K562 (cell line): ENCODE measurements around the gene FAM32A. TPM values are rescaled to one million over a fixed set of nuclear protein-coding genes. Genes with fewer than 3 reads are reported as not detected.

Source experiments
- ATF1 ChIP-seq, 2 experiments: fragments of 450-650 bp in 1 of 2; IDR thresholded peaks; 2 replicates each; pipeline ENCODE4 v1.6.1; 2016; ENCODE audit warnings: missing compliant biosample characterization in 1 of 2, missing genetic modification characterization in 1 of 2
- FOXM1 ChIP-seq, 2 experiments: fragments of 450-650 bp in 1 of 2; sonication (generic) in 1 of 2; formaldehyde crosslinking in 1 of 2; IDR thresholded peaks; 2 replicates each; pipeline versions ENCODE4 v1.6.1 to v1.9.0; 2017 to 2022; ENCODE audit warnings: low read depth in 2 of 2, mild to moderate bottlenecking in 2 of 2, missing genetic modification reagents in 1 of 2, moderate library complexity in 1 of 2
- FOXO4 ChIP-seq: fragments of 450-650 bp; formaldehyde crosslinking; IDR thresholded peaks from 2 replicates; pipeline ENCODE4 v1.4.0; 2020; ENCODE audit warnings: mild to moderate bottlenecking, moderate library complexity
- FOXP1 ChIP-seq: sonication (generic); formaldehyde crosslinking; IDR thresholded peaks from 2 replicates; pipeline ENCODE4 v1.8.0; 2022; ENCODE audit warnings: mild to moderate bottlenecking, missing genetic modification reagents
- HNRNPLL ChIP-seq: fragments of 200-400 bp; formaldehyde crosslinking; IDR thresholded peaks from 2 replicates; pipeline ENCODE4 v1.6.1; 2017; ENCODE audit warnings: low read length, low read depth, mild to moderate bottlenecking; ENCODE audit not compliant: poor library complexity, severe bottlenecking
- KAT2B ChIP-seq: IDR thresholded peaks from one replicate; pipeline ENCODE4 v1.6.1; 2012; ENCODE audit warnings: low read depth, mild to moderate bottlenecking, control low read depth, inconsistent platforms, low read length, moderate library complexity
- MAZ ChIP-seq, 2 experiments: fragments of 450-650 bp in 1 of 2; sonication (generic) in 1 of 2; formaldehyde crosslinking; IDR thresholded peaks in 1 of 2; conservative IDR thresholded peaks in 1 of 2; 2 replicates each; pipeline versions ENCODE4 v1.4.0 to v1.5.0; 2020; ENCODE audit warnings: mild to moderate bottlenecking in 1 of 2, missing genetic modification reagents in 1 of 2
- TAF9B ChIP-seq: fragments of 450-650 bp; IDR thresholded peaks from 2 replicates; pipeline ENCODE4 v1.6.1; 2018; ENCODE audit warnings: mild to moderate bottlenecking; ENCODE audit not compliant: partially characterized antibody
- ZFX ChIP-seq: sonication (generic); formaldehyde crosslinking; IDR thresholded peaks from 2 replicates; pipeline ENCODE4 v1.8.0; 2022; ENCODE audit warnings: mild to moderate bottlenecking, missing genetic modification reagents, moderate library complexity
- ZNF347 ChIP-seq: fragments of 450-650 bp; formaldehyde crosslinking; IDR thresholded peaks from 2 replicates; pipeline ENCODE4 v1.4.0; 2020; ENCODE audit warnings: low read depth, mild to moderate bottlenecking, moderate library complexity
- polyA plus RNA-seq, 8 experiments: library from polyadenylated mRNA; depleted of rRNA in 4 of 8; stranded (reverse) in 5 of 8; unstranded in 3 of 8; fragments of >200 nt; fragmentation: Nextera tagmentation in 2 of 8; fragmentation: Illumina TruSeq in 1 of 8; extraction: Ambion mirVana in 2 of 8; extraction: Trizol in 1 of 8; gene quantifications; 2 replicates each; pipeline versions ENCODE4 v1.2.1 to v1.2.3, GENCODE V29; 2011 to 2014; ENCODE audit warnings: inconsistent platforms in 1 of 8, missing spikeins in 1 of 8
- total RNA-seq, 7 experiments: library from RNA; depleted of rRNA in 6 of 7; stranded (reverse); fragments of >200 nt in 6 of 7; fragmentation: Illumina TruSeq in 2 of 7; extraction: Trizol in 2 of 7; gene quantifications; 2 replicates each; pipeline versions ENCODE4 v1.2.1 to v1.2.3, GENCODE V29; 2011 to 2021; ENCODE audit warnings: low replicate concordance in 1 of 7
- TF ChIP-seq, protein P1 (sequence below), 2 experiments: fragments of 450-650 bp in 1 of 2; sonication (generic) in 1 of 2; formaldehyde crosslinking in 1 of 2; IDR thresholded peaks; 2 replicates each; pipeline versions ENCODE4 v1.7.1 to v1.9.0; 2016 to 2022; ENCODE audit warnings: inconsistent platforms in 1 of 2, mild to moderate bottlenecking in 1 of 2, missing genetic modification reagents in 1 of 2
- TF ChIP-seq, protein P2 (sequence below): IDR thresholded peaks from 2 replicates; pipeline ENCODE4 v1.6.1; 2011; ENCODE audit warnings: borderline replicate concordance, low read depth, mild to moderate bottlenecking, moderate library complexity, low read length; ENCODE audit not compliant: insufficient read depth, poor library complexity, severe bottlenecking

FAM32A gene
- total and polyA plus RNA-seq, 9 of the 15 experiments (the other 6 are each of a cell fraction or from before 2014, with no cell fraction given): 30.7 to 96.7 (median 73.7) TPM

DNA sequence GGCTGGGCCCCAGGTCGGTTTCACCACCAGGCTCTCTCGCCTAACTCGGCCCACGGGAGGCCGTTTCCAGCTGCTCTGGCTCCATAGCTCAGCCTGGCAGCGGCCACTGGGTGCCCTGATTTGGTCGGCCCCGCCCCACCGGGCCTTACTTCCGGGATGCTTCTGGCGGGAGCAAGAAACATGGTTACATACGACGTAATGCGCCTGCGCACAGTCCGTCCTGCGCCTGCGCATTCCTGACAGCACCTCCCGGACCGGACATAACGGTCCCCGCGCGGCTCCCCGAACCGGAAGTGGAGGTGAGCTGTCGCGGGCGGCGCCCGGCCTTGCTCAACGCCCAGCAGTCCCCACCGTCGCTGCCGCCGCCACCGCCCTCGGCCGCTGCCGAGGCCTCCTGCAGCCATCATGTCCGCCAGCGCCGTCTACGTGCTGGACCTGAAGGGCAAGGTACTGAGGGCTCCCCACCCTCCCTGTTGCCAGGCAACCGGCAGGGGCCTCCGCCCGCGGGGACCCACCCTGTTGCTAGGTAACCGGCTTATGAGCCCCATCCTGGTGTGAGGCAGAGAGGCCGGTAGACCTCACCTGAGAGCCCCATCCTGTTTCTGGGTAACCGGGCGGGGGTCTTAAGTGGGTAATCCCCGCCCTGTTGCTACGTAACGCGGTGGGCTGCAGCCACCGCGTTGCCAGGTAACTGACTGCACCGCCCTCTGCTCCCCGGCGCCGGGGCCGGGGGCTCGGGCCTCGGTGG is 12.6 kb downstream of the FAM32A start, which contains the start of gene AP1M1 (continued):
- TF ChIP-seq, protein P1, sequence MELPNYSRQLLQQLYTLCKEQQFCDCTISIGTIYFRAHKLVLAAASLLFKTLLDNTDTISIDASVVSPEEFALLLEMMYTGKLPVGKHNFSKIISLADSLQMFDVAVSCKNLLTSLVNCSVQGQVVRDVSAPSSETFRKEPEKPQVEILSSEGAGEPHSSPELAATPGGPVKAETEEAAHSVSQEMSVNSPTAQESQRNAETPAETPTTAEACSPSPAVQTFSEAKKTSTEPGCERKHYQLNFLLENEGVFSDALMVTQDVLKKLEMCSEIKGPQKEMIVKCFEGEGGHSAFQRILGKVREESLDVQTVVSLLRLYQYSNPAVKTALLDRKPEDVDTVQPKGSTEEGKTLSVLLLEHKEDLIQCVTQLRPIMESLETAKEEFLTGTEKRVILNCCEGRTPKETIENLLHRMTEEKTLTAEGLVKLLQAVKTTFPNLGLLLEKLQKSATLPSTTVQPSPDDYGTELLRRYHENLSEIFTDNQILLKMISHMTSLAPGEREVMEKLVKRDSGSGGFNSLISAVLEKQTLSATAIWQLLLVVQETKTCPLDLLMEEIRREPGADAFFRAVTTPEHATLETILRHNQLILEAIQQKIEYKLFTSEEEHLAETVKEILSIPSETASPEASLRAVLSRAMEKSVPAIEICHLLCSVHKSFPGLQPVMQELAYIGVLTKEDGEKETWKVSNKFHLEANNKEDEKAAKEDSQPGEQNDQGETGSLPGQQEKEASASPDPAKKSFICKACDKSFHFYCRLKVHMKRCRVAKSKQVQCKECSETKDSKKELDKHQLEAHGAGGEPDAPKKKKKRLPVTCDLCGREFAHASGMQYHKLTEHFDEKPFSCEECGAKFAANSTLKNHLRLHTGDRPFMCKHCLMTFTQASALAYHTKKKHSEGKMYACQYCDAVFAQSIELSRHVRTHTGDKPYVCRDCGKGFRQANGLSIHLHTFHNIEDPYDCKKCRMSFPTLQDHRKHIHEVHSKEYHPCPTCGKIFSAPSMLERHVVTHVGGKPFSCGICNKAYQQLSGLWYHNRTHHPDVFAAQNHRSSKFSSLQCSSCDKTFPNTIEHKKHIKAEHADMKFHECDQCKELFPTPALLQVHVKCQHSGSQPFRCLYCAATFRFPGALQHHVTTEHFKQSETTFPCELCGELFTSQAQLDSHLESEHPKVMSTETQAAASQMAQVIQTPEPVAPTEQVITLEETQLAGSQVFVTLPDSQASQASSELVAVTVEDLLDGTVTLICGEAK (IDR thresholded peaks at IDR 0.05): peak; percentile 94
- TF ChIP-seq, protein P1 (CRISPR knock-in tag; IDR thresholded peaks at IDR 0.05): no peak
- TF ChIP-seq TAF9B (no peak), HNRNPLL (peak; percentile 33), ATF1 (CRISPR knock-in tag; IDR thresholded peaks at IDR 0.05) (no peak), ATF1 (tag; IDR thresholded peaks at IDR 0.05) (peak; percentile 64), FOXP1 (CRISPR knock-in tag) (peak; percentile 86), FOXM1 (IDR thresholded peaks at IDR 0.05; ENCODE audit: low read depth) (no peak), FOXM1 (CRISPR knock-in tag; IDR thresholded peaks at IDR 0.05; ENCODE audit: low read depth) (peak; percentile 72; the same call in 1 of the 2 replicates), ZNF347 (no peak), MAZ (CRISPR knock-in tag; conservative IDR thresholded peaks at IDR 0.05 in 1 of 2, IDR thresholded peaks at IDR 0.05 in 1 of 2) (peak in 1 of 2 experiments; percentile 70; a peak in 3 of 4 replicates), KAT2B (no peak), ZFX (CRISPR knock-in tag) (peak; percentile 89), FOXO4 (CRISPR knock-in tag) (no peak)
- TF ChIP-seq, protein P2, sequence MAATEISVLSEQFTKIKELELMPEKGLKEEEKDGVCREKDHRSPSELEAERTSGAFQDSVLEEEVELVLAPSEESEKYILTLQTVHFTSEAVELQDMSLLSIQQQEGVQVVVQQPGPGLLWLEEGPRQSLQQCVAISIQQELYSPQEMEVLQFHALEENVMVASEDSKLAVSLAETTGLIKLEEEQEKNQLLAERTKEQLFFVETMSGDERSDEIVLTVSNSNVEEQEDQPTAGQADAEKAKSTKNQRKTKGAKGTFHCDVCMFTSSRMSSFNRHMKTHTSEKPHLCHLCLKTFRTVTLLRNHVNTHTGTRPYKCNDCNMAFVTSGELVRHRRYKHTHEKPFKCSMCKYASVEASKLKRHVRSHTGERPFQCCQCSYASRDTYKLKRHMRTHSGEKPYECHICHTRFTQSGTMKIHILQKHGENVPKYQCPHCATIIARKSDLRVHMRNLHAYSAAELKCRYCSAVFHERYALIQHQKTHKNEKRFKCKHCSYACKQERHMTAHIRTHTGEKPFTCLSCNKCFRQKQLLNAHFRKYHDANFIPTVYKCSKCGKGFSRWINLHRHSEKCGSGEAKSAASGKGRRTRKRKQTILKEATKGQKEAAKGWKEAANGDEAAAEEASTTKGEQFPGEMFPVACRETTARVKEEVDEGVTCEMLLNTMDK: no peak
